DND-41 (cell line): ENCODE results near the gene NOL9.
A peak's percentile ranks its signal among the peaks of the same experiment; 100 is the strongest.

Experiments
- ATAC-seq: fragments of 200-7000 bp; cut with Tn5 transposase; 3 replicates; pipeline ENCODE4 v1.9.1; 2021; ENCODE audit warnings: low read depth; ENCODE audit not compliant: insufficient read depth
- DNase-seq: peaks from one replicate; pipeline ENCODE4 v3.0.0-alpha.2; 2020
- H2AFZ ChIP-seq: 2 replicates; pipeline ENCODE4 v1.6.0; 2012; ENCODE audit warnings: low read depth, low read length
- H3K27ac ChIP-seq: 2 replicates; pipeline ENCODE4 v1.5.1; 2012; ENCODE audit warnings: low read length, inconsistent platforms
- H3K27me3 ChIP-seq: fragments of 200-600 bp; sonication (generic); 2 replicates; pipeline ENCODE4 v1.6.0; 2012; ENCODE audit warnings: low read length, mild to moderate bottlenecking, inconsistent platforms; ENCODE audit not compliant: insufficient read depth, poor library complexity
- H3K36me3 ChIP-seq: 2 replicates; pipeline ENCODE4 v1.5.1; 2012; ENCODE audit warnings: low read length, inconsistent platforms; ENCODE audit not compliant: insufficient read depth
- H3K4me1 ChIP-seq: 2 replicates; pipeline ENCODE4 v1.5.1; 2012; ENCODE audit warnings: mild to moderate bottlenecking, low read length; ENCODE audit not compliant: insufficient read depth
- H3K4me2 ChIP-seq: 2 replicates; pipeline ENCODE4 v1.6.0; 2012; ENCODE audit warnings: mild to moderate bottlenecking, moderate library complexity, low read length, inconsistent platforms; ENCODE audit not compliant: insufficient read depth
- H3K4me3 ChIP-seq, 2 experiments: fragments of 200-600 bp in 1 of 2; shearing (Covaris generic) in 1 of 2; 2 replicates each; pipeline ENCODE4 v1.5.1; 2012 to 2016; ENCODE audit warnings: inconsistent platforms in 2 of 2, low read length in 2 of 2, mild to moderate bottlenecking in 2 of 2, low read depth in 1 of 2, moderate library complexity in 1 of 2
- H3K79me2 ChIP-seq: 2 replicates; pipeline ENCODE4 v1.6.0; 2012; ENCODE audit warnings: low read length, inconsistent platforms; ENCODE audit not compliant: insufficient read depth
- H3K9ac ChIP-seq: 2 replicates; pipeline ENCODE4 v1.6.0; 2012; ENCODE audit warnings: low read depth, mild to moderate bottlenecking, inconsistent platforms, low read length, moderate library complexity
- H3K9me3 ChIP-seq: 2 replicates; pipeline ENCODE4 v1.5.1; 2012; ENCODE audit warnings: low read length, moderate library complexity, mild to moderate bottlenecking, inconsistent platforms; ENCODE audit not compliant: insufficient read depth, severe bottlenecking
- H4K20me1 ChIP-seq: 2 replicates; pipeline ENCODE4 v1.6.0; 2012; ENCODE audit warnings: low read length; ENCODE audit not compliant: insufficient read depth
- CTCF ChIP-seq: IDR thresholded peaks from 2 replicates; pipeline ENCODE4 v1.5.1; 2012; ENCODE audit warnings: borderline replicate concordance, low read length, moderate library complexity, mild to moderate bottlenecking; ENCODE audit not compliant: poor library complexity, severe bottlenecking; ENCODE audit errors: extremely low read depth
- EZH2 ChIP-seq: IDR thresholded peaks from 3 replicates; pipeline ENCODE4 v1.6.1; 2012; ENCODE audit warnings: borderline replicate concordance, low read depth, mild to moderate bottlenecking, moderate library complexity, low read length, inconsistent platforms; ENCODE audit not compliant: severe bottlenecking

Gene NOL9

GRCh38 chr1:6491081-6491449 is 63.2 kb downstream of the NOL9 start:
- Histone ChIP-seq H4K20me1 (peaks cover 5% of the 10 kb centered on the region; the same call in 1 of the 2 replicates), H2AFZ (peak overlapping the region; percentile 89), H3K4me1 (peaks cover 39% of the 10 kb centered on the region), H3K27ac (peak overlapping the region; percentile 85), H3K4me3 (peak overlapping the region; percentile 47 to 86; a peak in 3 of 4 replicates), H3K9ac (peak overlapping the region; percentile 74), H3K79me2 (no peaks in the 10 kb centered on the region), H3K27me3 (no peaks in the 10 kb centered on the region), H3K4me2 (peak overlapping the region; percentile 97), H3K9me3 (no peaks in the 10 kb centered on the region), H3K36me3 (no peaks in the 10 kb centered on the region)
- ATAC-seq (no peak), DNase-seq (no peak)
- TF ChIP-seq CTCF (no peak), EZH2 (no peak)

GRCh38 chr1:6490181-6491080 is 63.9 kb downstream of the NOL9 start:
- peak overlapping the region; percentile 74 for H3K9ac ChIP-seq
- no peaks in the 10 kb centered on the region for H3K79me2 ChIP-seq
- DNase-seq: peak; percentile 83
- H3K4me2 ChIP-seq: peak overlapping the region; percentile 97
- TF ChIP-seq EZH2: no peak
- TF ChIP-seq CTCF: no peak
- no peaks in the 10 kb centered on the region for H3K9me3 ChIP-seq
- peaks cover 5% of the 10 kb centered on the region; the same call in 1 of the 2 replicates for H4K20me1 ChIP-seq
- no peaks in the 10 kb centered on the region for H3K36me3 ChIP-seq
- H3K4me1 ChIP-seq: peaks cover 36% of the 10 kb centered on the region
- peak overlapping the region; percentile 85 for H3K27ac ChIP-seq
- H2AFZ ChIP-seq: peak overlapping the region; percentile 89
- H3K27me3 ChIP-seq: no peaks in the 10 kb centered on the region
- peak overlapping the region; percentile 47 to 86 for H3K4me3 ChIP-seq
- peak; percentile 79 for ATAC-seq

- H3K4me1 ChIP-seq: peaks cover 36% of the 10 kb centered on the region
- H3K4me2 ChIP-seq: peak overlapping the region; percentile 97
- no peaks in the 10 kb centered on the region for H3K27me3 ChIP-seq
- DNase-seq: peak; percentile 82
- H3K27ac ChIP-seq: peak overlapping the region; percentile 85
- no peaks in the 10 kb centered on the region for H3K9me3 ChIP-seq
- TF ChIP-seq EZH2 (no peak), CTCF (peak; percentile 90)
- peaks cover 5% of the 10 kb centered on the region; the same call in 1 of the 2 replicates for H4K20me1 ChIP-seq
- no peaks in the 10 kb centered on the region for H3K36me3 ChIP-seq
- peak overlapping the region; percentile 89 for H2AFZ ChIP-seq
- H3K79me2 ChIP-seq: no peaks in the 10 kb centered on the region
- H3K4me3 ChIP-seq: peak overlapping the region; percentile 47 to 86
- ATAC-seq: peak; percentile 76
- H3K9ac ChIP-seq: peak overlapping the region; percentile 74
These were observed 64.5 kb downstream of the NOL9 start for GRCh38 chr1:6489799-6490180.
